ENCODE results near the gene PATJ. TPM values are rescaled to one million over a fixed set of nuclear protein-coding genes. Genes with fewer than 3 reads are reported as not detected.

Gene PATJ
- polyA plus RNA-seq, 1 donor from 2014 or later, result 7.8 TPM

DNA sequence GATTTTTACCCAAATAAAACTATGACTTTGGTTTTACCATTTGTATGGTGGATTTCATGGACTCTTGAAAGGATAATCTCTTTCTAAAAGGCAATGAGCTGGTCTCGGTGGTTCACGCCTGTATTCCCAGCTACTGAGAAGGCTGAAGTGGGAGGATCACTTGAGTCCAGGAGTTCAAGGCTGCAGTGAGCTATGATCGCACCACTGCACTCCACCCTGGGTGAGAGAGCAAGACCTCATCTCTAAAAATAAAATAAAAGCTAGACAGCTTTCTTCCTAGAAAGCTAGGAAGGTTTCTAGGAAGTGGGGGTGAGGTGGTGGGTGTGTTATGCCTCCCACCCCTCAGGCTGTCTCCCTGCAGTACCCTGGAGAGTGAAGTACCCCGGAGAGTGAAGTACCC is 398.4 kb downstream of the PATJ start:
- Histone ChIP-seq H3K27me3 (ENCODE audit: insufficient read depth, low read depth, low read length) (no peaks in the 10 kb centered on the region), H3K9me3 (ENCODE audit: low read length) (no peaks in the 10 kb centered on the region), H4K20me1 (ENCODE audit: insufficient read depth) (no peaks in the 10 kb centered on the region), H3K4me2 (ENCODE audit: low read length) (no peak overlapping the region), H3K9ac (ENCODE audit: low read length) (no peak overlapping the region), H3K79me2 (replicated peaks; ENCODE audit: insufficient read depth, low read length) (no peaks in the 10 kb centered on the region), H3F3A (ENCODE audit: insufficient read depth, low read length, poor library complexity, severe bottlenecking) (no peaks in the 10 kb centered on the region), H3K4me3 (ENCODE audit: low read length) (no peak overlapping the region), H3K36me3 (ENCODE audit: insufficient read depth, low read length) (no peaks in the 10 kb centered on the region), H3K9me2 (ENCODE audit: insufficient read depth, low read length) (no peaks in the 10 kb centered on the region), H3K27ac (ENCODE audit: low read length) (no peak overlapping the region), H2AFZ (ENCODE audit: low read depth, low read length) (no peak overlapping the region)
- TF ChIP-seq EZH2 (IDR thresholded peaks at IDR 0.05; ENCODE audit: borderline replicate concordance, insufficient read depth, low read length, poor library complexity, severe bottlenecking) (no peak), TAF1 (IDR thresholded peaks at IDR 0.05; ENCODE audit: low read depth) (no peak), SMC3 (conservative IDR thresholded peaks at IDR 0.05; ENCODE audit: poor library complexity) (no peak), EP300 (conservative IDR thresholded peaks at IDR 0.05; ENCODE audit: poor library complexity, severe bottlenecking) (no peak), RAD21 (conservative IDR thresholded peaks at IDR 0.05) (no peak), POLR2AphosphoS5 (IDR thresholded peaks at IDR 0.05) (no peak), MXI1 (conservative IDR thresholded peaks at IDR 0.05; ENCODE audit: poor library complexity, severe bottlenecking) (no peak)
- TF ChIP-seq, protein P1, sequence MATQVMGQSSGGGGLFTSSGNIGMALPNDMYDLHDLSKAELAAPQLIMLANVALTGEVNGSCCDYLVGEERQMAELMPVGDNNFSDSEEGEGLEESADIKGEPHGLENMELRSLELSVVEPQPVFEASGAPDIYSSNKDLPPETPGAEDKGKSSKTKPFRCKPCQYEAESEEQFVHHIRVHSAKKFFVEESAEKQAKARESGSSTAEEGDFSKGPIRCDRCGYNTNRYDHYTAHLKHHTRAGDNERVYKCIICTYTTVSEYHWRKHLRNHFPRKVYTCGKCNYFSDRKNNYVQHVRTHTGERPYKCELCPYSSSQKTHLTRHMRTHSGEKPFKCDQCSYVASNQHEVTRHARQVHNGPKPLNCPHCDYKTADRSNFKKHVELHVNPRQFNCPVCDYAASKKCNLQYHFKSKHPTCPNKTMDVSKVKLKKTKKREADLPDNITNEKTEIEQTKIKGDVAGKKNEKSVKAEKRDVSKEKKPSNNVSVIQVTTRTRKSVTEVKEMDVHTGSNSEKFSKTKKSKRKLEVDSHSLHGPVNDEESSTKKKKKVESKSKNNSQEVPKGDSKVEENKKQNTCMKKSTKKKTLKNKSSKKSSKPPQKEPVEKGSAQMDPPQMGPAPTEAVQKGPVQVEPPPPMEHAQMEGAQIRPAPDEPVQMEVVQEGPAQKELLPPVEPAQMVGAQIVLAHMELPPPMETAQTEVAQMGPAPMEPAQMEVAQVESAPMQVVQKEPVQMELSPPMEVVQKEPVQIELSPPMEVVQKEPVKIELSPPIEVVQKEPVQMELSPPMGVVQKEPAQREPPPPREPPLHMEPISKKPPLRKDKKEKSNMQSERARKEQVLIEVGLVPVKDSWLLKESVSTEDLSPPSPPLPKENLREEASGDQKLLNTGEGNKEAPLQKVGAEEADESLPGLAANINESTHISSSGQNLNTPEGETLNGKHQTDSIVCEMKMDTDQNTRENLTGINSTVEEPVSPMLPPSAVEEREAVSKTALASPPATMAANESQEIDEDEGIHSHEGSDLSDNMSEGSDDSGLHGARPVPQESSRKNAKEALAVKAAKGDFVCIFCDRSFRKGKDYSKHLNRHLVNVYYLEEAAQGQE (IDR thresholded peaks at IDR 0.05; ENCODE audit: borderline replicate concordance), result no peak
- TF ChIP-seq, protein P2, sequence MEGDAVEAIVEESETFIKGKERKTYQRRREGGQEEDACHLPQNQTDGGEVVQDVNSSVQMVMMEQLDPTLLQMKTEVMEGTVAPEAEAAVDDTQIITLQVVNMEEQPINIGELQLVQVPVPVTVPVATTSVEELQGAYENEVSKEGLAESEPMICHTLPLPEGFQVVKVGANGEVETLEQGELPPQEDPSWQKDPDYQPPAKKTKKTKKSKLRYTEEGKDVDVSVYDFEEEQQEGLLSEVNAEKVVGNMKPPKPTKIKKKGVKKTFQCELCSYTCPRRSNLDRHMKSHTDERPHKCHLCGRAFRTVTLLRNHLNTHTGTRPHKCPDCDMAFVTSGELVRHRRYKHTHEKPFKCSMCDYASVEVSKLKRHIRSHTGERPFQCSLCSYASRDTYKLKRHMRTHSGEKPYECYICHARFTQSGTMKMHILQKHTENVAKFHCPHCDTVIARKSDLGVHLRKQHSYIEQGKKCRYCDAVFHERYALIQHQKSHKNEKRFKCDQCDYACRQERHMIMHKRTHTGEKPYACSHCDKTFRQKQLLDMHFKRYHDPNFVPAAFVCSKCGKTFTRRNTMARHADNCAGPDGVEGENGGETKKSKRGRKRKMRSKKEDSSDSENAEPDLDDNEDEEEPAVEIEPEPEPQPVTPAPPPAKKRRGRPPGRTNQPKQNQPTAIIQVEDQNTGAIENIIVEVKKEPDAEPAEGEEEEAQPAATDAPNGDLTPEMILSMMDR (IDR thresholded peaks at IDR 0.05; ENCODE audit: poor library complexity, severe bottlenecking), result no peak

DNA sequence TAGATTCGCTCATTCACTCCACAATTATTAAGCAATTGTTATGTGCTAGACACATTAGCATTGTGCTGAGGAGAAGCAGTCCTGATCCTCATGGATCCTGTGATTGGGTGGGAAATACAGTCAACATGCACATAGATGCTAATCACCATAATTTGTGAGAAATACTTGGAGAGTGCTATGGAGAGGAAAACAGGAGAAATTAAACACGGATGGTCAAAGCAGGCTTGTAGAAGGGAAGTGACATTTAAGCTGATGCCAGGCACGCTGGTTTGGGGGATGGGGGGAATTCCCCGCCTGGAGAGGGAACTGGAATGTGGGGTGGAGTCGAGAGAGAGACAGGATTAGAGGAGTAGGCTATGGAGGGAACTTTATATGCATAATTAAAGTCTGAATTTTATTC is 400.2 kb downstream of the PATJ start:
- Histone ChIP-seq H3K9me2 (ENCODE audit: insufficient read depth, low read length) (no peaks in the 10 kb centered on the region), H3K9me3 (ENCODE audit: low read length) (no peaks in the 10 kb centered on the region), H3K9ac (ENCODE audit: low read length) (no peak overlapping the region), H3F3A (ENCODE audit: insufficient read depth, low read length, poor library complexity, severe bottlenecking) (no peaks in the 10 kb centered on the region), H3K27ac (ENCODE audit: low read length) (no peak overlapping the region), H3K4me3 (ENCODE audit: low read length) (no peak overlapping the region), H3K79me2 (replicated peaks; ENCODE audit: insufficient read depth, low read length) (no peaks in the 10 kb centered on the region), H4K20me1 (ENCODE audit: insufficient read depth) (no peaks in the 10 kb centered on the region), H3K27me3 (ENCODE audit: insufficient read depth, low read depth, low read length) (no peaks in the 10 kb centered on the region), H3K36me3 (ENCODE audit: insufficient read depth, low read length) (no peaks in the 10 kb centered on the region), H2AFZ (ENCODE audit: low read depth, low read length) (no peak overlapping the region), H3K4me2 (ENCODE audit: low read length) (no peak overlapping the region)
- TF ChIP-seq EP300 (conservative IDR thresholded peaks at IDR 0.05; ENCODE audit: poor library complexity, severe bottlenecking), result no peak
- TF ChIP-seq EZH2 (IDR thresholded peaks at IDR 0.05; ENCODE audit: borderline replicate concordance, insufficient read depth, low read length, poor library complexity, severe bottlenecking), result no peak
- TF ChIP-seq RAD21 (conservative IDR thresholded peaks at IDR 0.05), result no peak
- TF ChIP-seq SMC3 (conservative IDR thresholded peaks at IDR 0.05; ENCODE audit: poor library complexity), result no peak
- TF ChIP-seq, protein P1 (IDR thresholded peaks at IDR 0.05; ENCODE audit: borderline replicate concordance), result no peak
- no peak for TF ChIP-seq POLR2AphosphoS5 (IDR thresholded peaks at IDR 0.05)
- no peak for TF ChIP-seq MXI1 (conservative IDR thresholded peaks at IDR 0.05; ENCODE audit: poor library complexity, severe bottlenecking)
- no peak for TF ChIP-seq TAF1 (IDR thresholded peaks at IDR 0.05; ENCODE audit: low read depth)
- TF ChIP-seq, protein P2 (IDR thresholded peaks at IDR 0.05; ENCODE audit: poor library complexity, severe bottlenecking), result no peak

All from neural cell (in vitro differentiated cells).